ENCODE results near the gene SLC47A2.
A peak's percentile ranks its signal among the peaks of the same experiment; 100 is the strongest.

Gene SLC47A2

DNA sequence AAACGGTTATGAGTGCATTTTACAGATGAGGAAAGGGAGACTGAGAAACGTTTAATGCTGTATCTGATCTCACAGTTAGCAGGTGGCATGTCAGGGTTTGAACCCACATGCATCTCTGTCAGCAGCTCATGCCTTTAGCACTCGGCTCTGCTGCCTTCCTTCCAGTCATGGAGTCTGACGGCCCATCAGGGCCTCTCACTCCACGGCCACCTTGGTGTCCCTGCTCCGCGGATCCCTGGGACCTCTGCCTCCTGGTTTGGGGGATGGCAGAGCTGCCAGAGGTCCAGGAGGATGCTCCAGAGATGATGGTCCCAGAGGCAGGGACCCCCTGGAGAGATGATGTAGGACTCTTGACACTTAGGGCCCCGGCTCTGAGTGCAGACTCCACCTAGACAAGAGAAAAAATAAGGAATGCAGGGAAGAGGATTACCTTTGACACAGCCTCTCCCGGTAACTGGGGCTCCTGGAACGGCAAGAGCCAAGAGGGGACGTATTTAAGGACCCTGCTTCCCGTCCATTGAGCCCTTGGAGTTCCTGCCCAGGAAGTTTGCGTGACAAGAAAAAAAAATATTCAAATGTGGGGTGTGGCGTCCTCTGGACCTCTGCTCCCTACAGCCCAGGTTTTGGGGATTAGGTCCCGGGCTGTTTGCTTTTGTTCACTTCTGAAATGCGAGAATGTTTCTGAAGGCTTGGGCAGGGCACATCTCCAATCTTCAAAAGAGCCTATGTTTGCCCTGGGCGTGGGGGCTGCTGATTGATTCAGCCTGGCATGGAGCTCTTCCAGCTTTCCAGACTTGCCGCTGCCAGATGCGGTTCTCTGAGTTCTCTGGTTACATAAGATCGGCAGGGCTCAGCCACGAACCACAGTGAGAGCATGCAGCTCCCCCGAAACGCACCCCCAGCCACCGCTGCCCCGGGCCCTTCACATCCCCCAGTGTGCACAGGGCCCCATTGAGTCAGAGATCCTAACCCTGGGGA is 31.7 kb upstream of the SLC47A2 start, which contains the start of gene ALDH3A1:
TSS of gene ALDH3A1 (minus strand) at position 470 of the 978 bp plus-strand sequence. CDS start 3,169 bp downstream, outside the sequence.
- TF ChIP-seq CTCF (IDR thresholded peaks at IDR 0.05; ENCODE audit: borderline replicate concordance, control extremely low read depth, extremely low read depth, insufficient read depth, missing control alignments), result no peak
- DNase-seq (ENCODE audit: low spot score), result no peak
- in situ Hi-C loops (cut with MboI; ENCODE audit: low sequenced_read_pairs, unreplicated experiment), result no loop called here

DNA sequence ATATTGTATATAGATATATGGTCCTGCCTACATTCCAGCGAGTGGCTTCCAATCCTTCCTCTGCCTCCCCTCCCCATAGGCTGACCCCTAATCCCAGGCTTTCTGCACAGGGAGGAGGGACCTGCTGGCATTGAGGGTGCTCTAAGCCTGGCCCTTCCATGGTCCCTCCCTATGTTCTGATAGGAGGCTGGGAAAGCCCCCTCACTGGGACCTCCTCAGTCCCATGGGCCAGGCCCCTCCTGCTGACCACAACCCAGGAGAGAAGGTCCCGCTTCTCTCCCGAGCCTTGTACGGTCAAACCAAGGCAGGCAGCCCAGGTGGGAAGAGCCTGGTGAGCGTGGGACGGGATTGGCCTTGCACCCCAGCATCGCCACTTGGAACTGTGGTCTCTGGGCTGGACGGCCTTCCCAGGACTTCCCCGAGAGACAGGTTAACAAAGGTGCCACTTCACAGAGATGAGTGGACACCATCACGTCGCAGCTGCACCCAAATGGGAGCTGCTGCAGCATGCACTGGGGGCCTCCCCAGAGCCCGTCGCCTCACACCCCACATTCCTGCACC is 30.9 kb upstream of the SLC47A2 start:
- in situ Hi-C loops (cut with MboI; ENCODE audit: low sequenced_read_pairs, unreplicated experiment), result no loop called here
- TF ChIP-seq CTCF (IDR thresholded peaks at IDR 0.05; ENCODE audit: borderline replicate concordance, control extremely low read depth, extremely low read depth, insufficient read depth, missing control alignments), result no peak
- DNase-seq (ENCODE audit: low spot score), result no peak

DNA sequence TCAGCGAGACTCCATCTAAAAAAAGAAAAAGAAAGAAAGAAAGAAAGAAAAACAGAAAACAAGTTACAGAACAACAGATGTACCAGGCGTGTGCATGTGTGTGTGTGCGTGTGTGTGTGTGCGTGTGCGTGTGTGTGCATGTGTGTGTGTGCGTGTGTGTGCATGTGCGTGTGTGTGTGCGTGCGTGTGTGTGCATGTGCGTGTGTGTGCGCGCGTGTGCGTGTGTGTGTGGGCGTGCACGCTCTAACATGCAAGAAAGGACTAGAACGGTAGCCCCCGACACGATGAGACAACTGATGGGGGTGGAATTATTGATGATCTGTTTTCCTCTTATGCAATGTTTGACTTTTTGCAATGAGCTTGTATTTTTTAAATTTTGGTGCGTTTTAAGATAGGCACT is 30.1 kb upstream of the SLC47A2 start:
- in situ Hi-C loops (cut with MboI; ENCODE audit: low sequenced_read_pairs, unreplicated experiment), result no loop called here
- DNase-seq (ENCODE audit: low spot score), result no peak
- no peak for TF ChIP-seq CTCF (IDR thresholded peaks at IDR 0.05; ENCODE audit: borderline replicate concordance, control extremely low read depth, extremely low read depth, insufficient read depth, missing control alignments)

GRCh38 chr17:19744922-19745757 is 28.8 kb upstream of the SLC47A2 start:
- TF ChIP-seq CTCF (IDR thresholded peaks at IDR 0.05; ENCODE audit: borderline replicate concordance, control extremely low read depth, extremely low read depth, insufficient read depth, missing control alignments), result peak; percentile 96
- peak; percentile 91 for DNase-seq (ENCODE audit: low spot score)
- in situ Hi-C loops (cut with MboI; ENCODE audit: low sequenced_read_pairs, unreplicated experiment), result no loop called here

DNA sequence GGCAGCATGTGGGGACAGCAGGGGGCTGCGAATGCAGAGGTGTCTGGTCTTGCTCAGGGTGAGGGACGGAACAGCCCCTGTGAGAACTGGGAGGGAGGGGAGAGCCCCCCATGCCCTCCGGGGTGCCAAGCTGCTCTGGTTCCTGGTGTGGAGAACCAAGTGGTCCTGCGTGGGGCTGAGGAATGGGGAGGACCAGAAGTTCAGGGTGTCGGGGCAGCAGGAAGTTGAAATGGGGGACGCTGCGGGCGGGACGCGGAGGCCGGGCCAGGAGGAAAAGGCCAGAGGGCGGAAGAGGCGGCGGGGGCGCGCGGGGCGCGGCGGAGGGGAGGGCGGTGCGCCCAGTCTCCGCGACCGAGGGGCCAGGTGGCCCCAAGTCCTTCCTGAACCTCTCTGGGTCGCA is 28.1 kb upstream of the SLC47A2 start:
- no peak for TF ChIP-seq CTCF (IDR thresholded peaks at IDR 0.05; ENCODE audit: borderline replicate concordance, control extremely low read depth, extremely low read depth, insufficient read depth, missing control alignments)
- no peak for DNase-seq (ENCODE audit: low spot score)
- in situ Hi-C loops (cut with MboI; ENCODE audit: low sequenced_read_pairs, unreplicated experiment), result no loop called here

Measured in GM13976 (cell line).